ENCODE data around the gene DCAF12L1. TPM values are rescaled to one million over a fixed set of nuclear protein-coding genes. Genes with fewer than 3 reads are reported as not detected.

DCAF12L1 gene
- total RNA-seq, result not detected in 2 replicates

DNA sequence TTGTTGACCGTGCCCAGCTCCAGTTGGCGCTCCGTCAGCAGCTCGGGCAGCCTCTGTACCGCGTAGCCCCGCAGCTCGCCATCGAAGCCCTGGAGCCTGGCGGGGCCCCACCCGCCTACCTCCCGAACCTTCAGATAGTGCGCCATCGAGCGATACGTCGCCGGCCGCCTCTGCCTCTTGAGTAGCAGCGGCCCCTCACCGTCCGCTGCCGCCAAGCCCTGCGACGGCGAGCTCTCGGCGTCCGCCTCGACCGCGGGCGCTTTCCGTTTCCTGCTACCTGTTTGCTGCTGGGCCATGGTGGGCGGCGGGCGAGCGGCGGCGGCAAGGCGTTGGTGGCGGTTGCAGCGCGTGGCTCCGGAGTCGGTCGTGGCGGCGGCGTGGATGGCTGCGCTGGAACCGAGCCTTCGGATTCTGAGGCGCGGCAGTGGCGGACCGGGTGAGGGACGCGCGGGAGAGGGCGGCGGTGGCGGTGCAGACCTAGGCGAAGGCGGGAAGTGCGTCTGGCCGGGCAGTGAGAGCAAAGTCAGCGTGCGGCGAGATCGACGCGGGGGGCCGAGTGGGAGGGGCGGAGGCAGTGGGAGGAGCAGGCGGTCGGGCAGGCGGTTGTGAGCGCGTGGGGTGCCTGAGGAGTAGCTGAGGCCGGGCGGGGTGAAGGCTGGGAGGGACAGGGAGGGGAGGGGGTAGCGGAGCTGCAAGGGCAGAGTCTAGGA is at the start of gene DCAF12L1:
Gene DCAF12L1, minus strand, starts transcription at position 502 of the 710 bp plus-strand sequence. Its CDS starts 206 bp downstream, at position 296.
- no peaks in the 10 kb centered on the region for H3K9me3 Mint-ChIP-seq
- no peak within 1 kb of the TSS for H3K4me3 Mint-ChIP-seq
- DNase-seq, result no peak
- intact Hi-C loops (cut with micrococcal nuclease), result no loop called here
- H3K4me1 Mint-ChIP-seq, result no peaks in the 10 kb centered on the region
- ATAC-seq (ENCODE audit: low read depth), result no peak
- no peaks in the 10 kb centered on the region for H3K27me3 Mint-ChIP-seq
- no peaks in the 10 kb centered on the region for H3K36me3 Mint-ChIP-seq (ENCODE audit: low read depth)
- TF ChIP-seq, protein P1, sequence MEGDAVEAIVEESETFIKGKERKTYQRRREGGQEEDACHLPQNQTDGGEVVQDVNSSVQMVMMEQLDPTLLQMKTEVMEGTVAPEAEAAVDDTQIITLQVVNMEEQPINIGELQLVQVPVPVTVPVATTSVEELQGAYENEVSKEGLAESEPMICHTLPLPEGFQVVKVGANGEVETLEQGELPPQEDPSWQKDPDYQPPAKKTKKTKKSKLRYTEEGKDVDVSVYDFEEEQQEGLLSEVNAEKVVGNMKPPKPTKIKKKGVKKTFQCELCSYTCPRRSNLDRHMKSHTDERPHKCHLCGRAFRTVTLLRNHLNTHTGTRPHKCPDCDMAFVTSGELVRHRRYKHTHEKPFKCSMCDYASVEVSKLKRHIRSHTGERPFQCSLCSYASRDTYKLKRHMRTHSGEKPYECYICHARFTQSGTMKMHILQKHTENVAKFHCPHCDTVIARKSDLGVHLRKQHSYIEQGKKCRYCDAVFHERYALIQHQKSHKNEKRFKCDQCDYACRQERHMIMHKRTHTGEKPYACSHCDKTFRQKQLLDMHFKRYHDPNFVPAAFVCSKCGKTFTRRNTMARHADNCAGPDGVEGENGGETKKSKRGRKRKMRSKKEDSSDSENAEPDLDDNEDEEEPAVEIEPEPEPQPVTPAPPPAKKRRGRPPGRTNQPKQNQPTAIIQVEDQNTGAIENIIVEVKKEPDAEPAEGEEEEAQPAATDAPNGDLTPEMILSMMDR (IDR thresholded peaks at IDR 0.05), result no peak
- no peak within 1 kb of the TSS for H3K27ac Mint-ChIP-seq
- POLR2A ChIA-PET, result no interaction called here
- CTCF ChIA-PET, result no interaction called here

DNA sequence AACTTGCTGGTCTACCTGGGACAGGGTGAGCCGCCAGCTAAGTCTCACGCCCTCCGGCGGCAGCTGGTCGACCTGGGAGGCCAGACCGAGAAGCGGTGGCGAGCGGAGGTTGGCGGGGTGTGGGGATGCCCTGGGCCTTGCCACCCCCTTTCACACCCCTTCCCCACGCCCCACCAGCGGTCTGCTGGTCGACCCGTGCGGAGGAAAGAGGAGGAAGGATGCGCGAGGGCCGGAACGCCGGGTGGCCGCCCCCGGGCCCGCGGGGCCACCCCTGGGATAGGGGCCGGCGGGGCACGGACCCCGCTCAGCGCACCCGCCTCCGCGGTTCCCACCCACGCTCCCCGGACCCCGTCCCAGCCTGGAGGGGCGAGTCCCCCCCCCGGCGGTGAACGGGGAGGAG is 28.3 kb upstream of the DCAF12L1 start:
- POLR2A ChIA-PET, result no interaction called here
- ATAC-seq (ENCODE audit: low read depth) (no peak), DNase-seq (no peak)
- TF ChIP-seq, protein P1 (IDR thresholded peaks at IDR 0.05), result no peak
- Mint-ChIP-seq H3K9me3 (peaks cover 2% of the 10 kb centered on the region), H3K27ac (no peak overlapping the region), H3K36me3 (ENCODE audit: low read depth) (no peaks in the 10 kb centered on the region), H3K4me1 (no peaks in the 10 kb centered on the region), H3K4me3 (no peak overlapping the region), H3K27me3 (no peaks in the 10 kb centered on the region)
- CTCF ChIA-PET, result no interaction called here
- intact Hi-C loops (cut with micrococcal nuclease), result no loop called here

- CTCF ChIA-PET, result no interaction called here
- ATAC-seq (ENCODE audit: low read depth) (no peak), DNase-seq (no peak)
- Mint-ChIP-seq H3K27ac (no peak overlapping the region), H3K9me3 (no peaks in the 10 kb centered on the region), H3K27me3 (no peaks in the 10 kb centered on the region), H3K4me3 (no peak overlapping the region), H3K36me3 (ENCODE audit: low read depth) (no peaks in the 10 kb centered on the region), H3K4me1 (no peaks in the 10 kb centered on the region)
- intact Hi-C loops (cut with micrococcal nuclease), result no loop called here
- TF ChIP-seq, protein P1 (IDR thresholded peaks at IDR 0.05), result no peak
- POLR2A ChIA-PET, result no interaction called here
These were observed 23.3 kb upstream of the DCAF12L1 start for GRCh38 chrX:126575911-126576310.

DNA sequence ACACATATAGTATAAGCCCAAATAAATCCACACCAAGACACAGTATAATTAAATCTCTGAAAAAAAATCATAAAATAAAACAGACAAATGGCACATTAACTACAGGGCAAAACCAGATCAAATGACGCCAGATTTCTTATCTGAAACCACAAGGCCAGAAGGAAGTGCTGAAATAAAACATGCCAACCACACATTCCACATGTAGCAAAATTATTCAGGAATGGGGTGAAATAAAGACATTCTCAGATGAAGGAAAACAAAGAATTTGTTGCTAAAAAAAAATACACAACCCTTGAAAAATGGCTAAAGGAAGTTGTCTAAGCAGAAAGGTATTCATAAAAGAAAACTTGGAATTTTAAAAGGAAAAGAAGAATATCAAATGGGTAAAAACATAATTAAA is 4.5 kb upstream of the DCAF12L1 start:
- no peaks in the 10 kb centered on the region for H3K27me3 Mint-ChIP-seq
- H3K4me1 Mint-ChIP-seq, result no peaks in the 10 kb centered on the region
- DNase-seq (no peak), ATAC-seq (ENCODE audit: low read depth) (no peak)
- H3K27ac Mint-ChIP-seq, result no peak overlapping the region
- intact Hi-C loops (cut with micrococcal nuclease), result no loop called here
- no peak overlapping the region for H3K4me3 Mint-ChIP-seq
- H3K36me3 Mint-ChIP-seq (ENCODE audit: low read depth), result no peaks in the 10 kb centered on the region
- ChIA-PET POLR2A (no interaction called here), CTCF (no interaction called here)
- no peaks in the 10 kb centered on the region for H3K9me3 Mint-ChIP-seq
- TF ChIP-seq, protein P1 (IDR thresholded peaks at IDR 0.05), result no peak

- H3K9me3 Mint-ChIP-seq, result no peaks in the 10 kb centered on the region
- DNase-seq (no peak), ATAC-seq (ENCODE audit: low read depth) (no peak)
- H3K4me3 Mint-ChIP-seq, result no peak overlapping the region
- H3K27me3 Mint-ChIP-seq, result no peaks in the 10 kb centered on the region
- TF ChIP-seq, protein P1 (IDR thresholded peaks at IDR 0.05), result no peak
- ChIA-PET POLR2A (no interaction called here), CTCF (no interaction called here)
- H3K4me1 Mint-ChIP-seq, result no peaks in the 10 kb centered on the region
- H3K27ac Mint-ChIP-seq, result no peak overlapping the region
- intact Hi-C loops (cut with micrococcal nuclease), result no loop called here
- H3K36me3 Mint-ChIP-seq (ENCODE audit: low read depth), result no peaks in the 10 kb centered on the region
These were observed 795 bp downstream of the DCAF12L1 start for GRCh38 chrX:126551725-126552312.
